Cerebellar nuclear complex (tissue), 1 donor: Measurements from ENCODE around the gene FABP1.

Experiments used
- DNase-seq, 2 experiments: peaks; one replicate each; lab custom pipeline; 2025; lab: John Stamatoyannopoulos, UW

The FABP1 gene

GRCh38 chr2:88081924-88082608, 45.8 kb downstream of the FABP1 start:
- no peak for DNase-seq

DNA sequence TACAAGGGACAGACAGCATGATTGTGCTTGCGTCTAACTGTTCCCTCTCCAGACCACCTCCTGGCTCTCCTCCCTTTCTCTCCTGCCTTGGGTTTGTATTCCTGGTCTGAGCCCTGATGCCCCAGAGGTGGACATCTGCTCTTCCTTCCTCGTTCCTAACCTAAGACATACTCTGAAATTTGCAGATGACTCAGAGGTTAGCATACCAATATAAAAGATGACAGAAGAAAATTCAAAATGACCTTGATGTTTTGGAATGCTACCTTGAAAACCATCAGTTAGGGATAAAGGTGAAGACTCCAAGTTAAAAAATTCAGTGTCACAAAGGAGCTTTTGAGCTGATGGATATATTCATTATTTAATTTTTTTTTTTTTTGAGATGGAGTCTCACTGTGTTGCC, 47.3 kb downstream of the FABP1 start:
- DNase-seq = no peak

DNA sequence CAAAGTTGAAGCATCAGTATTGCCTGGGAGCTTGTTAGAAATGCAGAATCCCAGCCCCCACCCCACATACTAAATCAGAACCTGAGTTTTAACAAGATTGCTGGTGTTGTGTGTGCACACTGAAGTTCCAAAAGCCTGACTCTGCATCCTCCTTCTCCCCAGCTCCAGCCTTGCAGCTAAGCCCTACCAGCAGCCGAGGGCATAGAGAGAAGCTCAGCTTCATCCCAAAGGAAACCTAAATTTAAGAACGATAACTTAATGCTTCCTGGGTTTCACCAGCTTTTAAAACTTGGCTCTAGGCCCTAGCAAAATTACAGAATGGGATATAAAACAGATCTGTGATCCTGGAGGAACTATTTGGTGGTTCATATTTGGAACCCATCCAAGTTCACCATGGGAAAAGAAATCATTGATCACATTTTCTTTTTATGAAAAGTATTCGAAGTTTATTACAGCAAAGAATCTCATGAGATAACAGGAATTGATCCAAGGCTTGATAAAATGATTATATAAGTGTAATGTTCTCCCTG, 49.2 kb downstream of the FABP1 start:
- DNase-seq = no peak

DNA sequence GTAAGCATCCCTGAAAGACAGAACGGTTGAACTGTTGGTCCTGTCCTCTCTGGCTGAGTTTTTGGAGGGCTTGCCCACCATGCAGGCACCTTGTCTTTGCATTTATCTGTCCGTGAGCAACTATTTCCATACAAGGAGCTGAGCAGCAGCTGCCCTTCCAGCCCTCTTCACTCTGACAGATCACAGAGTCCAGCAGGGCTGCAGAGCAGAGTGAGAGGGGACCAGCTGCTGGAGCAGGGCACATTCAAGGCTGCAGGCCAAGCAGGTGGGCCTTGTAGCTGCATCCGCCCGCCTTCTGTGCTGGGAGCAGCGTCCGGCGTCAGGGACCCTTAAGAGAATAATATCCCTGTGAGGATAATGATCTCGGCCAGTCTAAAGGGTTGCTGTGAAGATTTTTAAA, 50.8 kb downstream of the FABP1 start:
- no peak for DNase-seq

- DNase-seq = no peak
Measured at GRCh38 chr2:88074854-88075292, 53.0 kb downstream of the FABP1 start.

- DNase-seq = no peak
Measured at GRCh38 chr2:88074150-88074549, 53.7 kb downstream of the FABP1 start.
